Activated CD4-positive, alpha-beta T cell treated with anti-CD3 and anti-CD28 coated beads, Interleukin-2, Interleukin-4, amounts not matched to agents 100 ng/mL and 50 ng/mL, durations not matched to agents 16 hours and 8 hours (primary cell): Measurements from ENCODE around the gene SRL.
A peak's percentile ranks its signal among the peaks of the same experiment; 100 is the strongest.
"Not testable (repeated sequence)": the region's sequence is repeated elsewhere in the genome, so short reads cannot be mapped to it uniquely, and the experiment has no call there.

Experiments
- DNase-seq: peaks from one replicate; pipeline ENCODE4 v3.0.0-alpha.2; 2020; ENCODE audit warnings: low spot score

Gene SRL

DNA sequence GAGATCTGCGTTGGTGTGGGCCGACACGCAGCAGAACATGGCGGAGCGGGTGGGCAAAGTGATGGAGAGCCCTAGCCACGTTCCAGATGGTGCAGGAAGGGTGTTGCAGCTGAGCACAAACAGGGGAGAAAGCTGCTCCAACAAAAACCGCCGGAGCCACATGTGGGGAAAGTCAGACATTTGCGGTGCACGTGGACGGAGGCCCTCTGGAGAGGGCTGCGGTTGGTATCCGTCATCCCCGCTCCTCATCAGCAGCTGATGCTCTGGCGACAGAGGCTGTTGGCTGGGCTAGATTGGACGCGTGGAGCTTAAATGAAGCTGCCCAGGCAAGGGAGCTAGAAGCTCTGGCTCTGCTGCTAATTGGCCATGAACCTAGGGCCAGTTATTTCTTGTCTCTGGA lies 82.2 kb downstream of the SRL start:
- DNase-seq: no peak

DNA sequence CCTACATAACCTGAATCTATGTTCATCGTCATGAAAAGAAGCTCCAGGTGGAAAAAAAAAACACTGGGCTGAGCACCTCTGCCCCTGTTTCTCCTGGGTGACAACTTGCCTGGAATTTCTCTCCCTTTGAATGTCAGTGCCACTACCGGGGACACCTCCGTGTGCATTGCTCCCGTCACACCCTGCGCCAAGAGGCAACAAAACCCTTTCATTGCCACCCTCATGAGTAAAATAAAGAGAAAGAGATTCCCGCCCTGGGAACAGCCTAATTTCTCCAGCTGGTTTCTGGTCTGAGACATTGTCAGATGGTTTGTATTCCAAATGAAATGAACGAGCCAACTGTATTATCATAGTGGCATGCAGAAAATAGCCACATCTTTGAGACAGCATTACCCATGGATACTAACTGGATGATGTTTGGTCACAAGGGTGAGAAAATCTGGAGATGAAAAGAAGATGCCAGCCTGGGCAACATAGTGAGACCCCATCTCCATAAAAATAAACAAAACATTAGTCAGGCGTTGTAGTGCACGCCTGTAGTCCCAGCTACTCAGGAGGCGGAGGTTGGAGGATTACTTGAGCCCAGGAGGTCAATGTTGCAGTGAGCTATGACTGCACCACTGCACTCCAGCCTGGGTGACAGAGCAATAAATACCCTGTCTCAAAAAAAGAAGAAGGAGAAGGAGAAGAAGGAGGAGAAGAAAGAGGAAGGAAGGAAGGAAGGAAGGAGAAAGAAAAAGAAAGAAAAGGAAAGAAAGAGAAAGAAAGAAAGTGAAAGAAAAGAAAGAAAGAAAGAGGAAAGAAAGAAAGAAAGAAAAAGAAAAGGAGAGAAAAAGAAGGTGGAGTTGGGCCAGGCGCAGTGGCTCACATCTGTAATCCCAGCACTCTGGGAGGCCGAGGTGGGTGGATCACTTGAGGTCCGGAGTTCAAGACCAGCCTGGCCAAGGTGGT lies 83.5 kb downstream of the SRL start:
- no peak for DNase-seq

DNA sequence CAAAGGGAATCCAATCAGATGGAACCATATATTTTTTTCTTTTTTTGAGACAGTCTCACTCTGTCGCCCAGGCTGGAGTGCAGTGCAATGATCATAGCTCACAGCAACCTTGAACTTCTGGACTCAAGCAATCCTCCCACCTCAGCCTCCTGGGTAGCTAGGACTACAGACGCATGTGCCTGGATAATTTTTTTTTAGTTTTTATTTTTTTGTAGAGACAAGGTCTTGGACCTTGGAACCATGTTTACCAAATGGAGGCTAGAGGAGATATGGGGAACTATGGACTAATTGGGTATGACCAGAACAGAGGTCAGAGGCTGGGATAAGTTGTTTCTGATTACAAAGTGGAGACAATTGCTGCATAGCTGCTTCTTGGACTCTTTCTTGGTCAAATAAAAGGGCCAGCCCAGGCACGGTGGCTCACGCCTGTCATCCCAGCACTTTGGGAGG lies 84.5 kb downstream of the SRL start:
- DNase-seq: no peak

DNA sequence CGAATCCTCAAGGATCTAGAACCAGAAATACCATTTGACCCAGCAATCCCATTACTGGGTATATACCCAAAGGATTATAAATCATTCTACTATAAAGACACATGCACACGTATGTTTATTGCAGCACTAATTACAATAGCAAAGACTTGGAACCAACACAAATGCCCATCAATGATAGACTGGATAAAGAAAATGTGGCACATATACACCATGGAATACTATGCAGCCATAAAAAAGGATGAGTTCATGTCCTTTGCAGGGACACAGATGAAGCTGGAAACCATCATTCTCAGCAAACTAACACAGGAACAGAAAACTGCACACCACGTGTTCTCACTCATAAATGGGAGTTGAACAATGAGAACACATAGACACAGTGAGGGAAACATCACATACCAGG lies 85.4 kb downstream of the SRL start:
- DNase-seq: not testable (repeated sequence)

DNA sequence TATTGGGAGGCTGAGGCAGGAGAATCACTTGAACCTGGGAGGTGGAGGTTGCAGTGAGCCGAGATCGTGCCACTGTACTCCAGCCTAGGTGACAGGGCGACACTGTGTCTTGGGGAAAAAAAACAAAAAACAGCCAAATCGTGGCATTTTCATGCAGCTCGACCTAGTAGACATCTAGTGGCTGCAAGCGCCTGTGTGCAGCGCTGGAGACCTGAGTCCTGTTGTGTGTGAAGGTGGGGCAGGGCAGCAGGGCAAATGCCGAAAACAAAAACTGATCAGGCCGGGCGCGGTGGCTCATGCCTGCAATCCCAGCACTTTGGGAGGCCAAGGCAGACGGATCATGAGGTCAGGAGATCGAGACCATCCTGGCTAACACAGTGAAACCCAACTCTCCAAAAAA lies 88.5 kb downstream of the SRL start:
- not testable (repeated sequence) for DNase-seq

DNA sequence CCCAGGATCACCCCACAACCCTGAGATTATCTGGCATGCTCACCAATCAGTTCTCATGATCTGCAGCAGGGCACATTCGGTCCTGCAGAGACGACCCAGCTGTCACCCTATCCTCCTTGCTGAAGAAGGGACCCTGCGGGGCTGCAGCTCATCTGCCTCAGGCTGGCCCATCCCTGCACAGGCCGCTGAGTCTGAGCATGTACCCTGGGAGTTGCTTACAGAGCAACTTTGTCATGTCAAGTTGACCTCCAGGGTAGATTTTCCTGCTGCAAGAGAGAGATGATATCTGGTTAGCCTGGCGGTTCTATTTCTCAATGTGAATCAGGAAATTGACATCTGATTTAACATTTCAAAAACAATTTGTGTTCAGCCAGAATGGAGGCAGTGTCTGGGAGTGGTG lies 89.6 kb downstream of the SRL start:
- DNase-seq: no peak

DNA sequence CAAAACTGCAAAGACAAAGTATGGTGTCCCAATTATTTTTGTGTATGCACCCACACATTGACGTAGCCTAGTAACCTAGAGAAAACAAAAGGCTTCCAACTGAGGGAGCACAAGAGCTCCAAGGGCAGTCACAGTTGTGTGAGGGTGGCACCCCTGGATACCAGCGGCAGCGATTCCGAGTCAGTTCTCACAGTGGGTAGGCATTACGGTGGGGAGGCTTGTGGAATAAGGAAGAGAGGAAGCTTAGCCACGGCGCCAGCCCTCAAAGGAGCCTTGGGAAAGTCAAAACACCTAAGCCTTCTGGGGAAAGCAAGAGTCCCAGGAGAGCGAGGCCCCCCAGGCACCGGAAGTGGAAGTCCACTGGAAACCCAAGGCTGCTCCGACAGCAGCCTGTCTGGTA lies 94.6 kb downstream of the SRL start:
- DNase-seq: no peak

DNA sequence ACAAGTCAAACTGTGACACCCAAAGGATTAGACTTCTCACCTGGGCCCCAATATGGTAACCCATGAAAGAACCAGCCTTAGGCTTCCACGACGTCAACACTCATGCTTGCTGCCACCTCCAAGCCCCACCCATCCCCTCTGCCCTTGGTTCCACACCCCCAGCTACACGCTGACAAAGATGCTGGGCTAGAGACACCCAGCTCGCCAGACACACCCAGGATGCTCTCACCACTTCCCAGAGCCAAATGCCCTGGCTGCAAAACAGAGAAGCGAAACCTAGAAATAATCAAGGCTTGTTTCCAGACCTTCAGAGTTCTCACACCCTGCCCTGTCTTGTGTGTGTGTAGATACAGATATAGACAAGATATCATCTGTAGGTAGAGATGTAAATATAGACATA lies 99.6 kb downstream of the SRL start:
- DNase-seq: peak; percentile 4

DNA sequence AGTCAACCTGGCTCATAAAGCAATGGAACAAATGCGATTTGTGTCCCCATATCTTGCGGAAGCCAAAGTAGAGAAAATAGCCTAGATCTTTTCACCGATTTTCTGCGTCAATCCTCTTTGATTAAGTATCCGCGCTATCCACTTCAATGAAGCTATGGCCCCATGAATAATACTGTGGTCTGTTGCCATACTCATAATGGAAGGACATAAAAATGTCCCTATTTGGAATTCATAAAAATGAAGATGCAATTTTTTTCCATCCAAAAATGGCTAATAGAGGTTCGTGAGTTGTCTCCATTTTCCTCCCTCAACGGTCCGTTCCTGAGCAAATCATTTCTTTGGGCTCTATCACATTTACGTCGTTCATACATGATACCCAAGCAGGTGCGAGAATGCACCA lies 100.3 kb downstream of the SRL start:
- DNase-seq: no peak

DNA sequence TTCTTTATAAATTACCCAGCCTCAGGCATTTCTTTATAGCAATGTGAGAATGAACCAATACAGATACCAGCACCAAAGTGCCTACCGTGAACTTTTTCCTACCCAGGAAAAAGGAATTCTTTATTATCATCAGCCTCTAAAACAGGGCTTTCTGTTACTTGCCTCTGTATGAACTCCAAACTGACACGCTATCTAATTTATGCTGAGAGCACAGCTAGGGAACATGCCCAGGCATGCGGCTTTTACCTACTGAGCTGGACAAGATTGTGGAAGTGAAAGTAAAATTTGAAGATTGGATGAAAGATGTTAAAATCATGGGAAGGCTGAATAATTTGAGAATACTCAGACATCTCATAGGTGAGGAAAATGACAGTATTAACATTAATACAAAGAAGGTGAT lies 101.2 kb downstream of the SRL start:
- no peak for DNase-seq

DNA sequence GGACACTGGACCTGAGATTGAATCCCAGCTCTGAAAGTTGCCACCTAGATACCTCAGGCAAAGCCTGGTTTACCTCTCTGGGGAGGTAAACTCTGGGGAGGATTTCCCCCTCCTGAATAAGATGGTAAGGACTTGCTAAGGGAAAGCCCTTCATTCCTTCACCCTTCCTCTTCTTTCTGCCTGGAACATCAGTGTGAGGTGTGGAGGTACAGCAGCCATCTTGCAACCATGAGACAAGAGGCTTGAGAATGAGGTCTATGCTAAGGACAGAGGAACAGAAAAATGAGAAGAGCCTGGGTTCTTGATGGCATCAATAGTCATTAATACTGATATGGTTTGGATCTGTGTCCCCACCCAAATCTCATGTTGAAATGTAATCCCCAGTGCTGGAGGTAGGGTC lies 101.9 kb downstream of the SRL start:
- DNase-seq: no peak
